ENCODE measurements around the gene SCNN1A. TPM values are rescaled to one million over a fixed set of nuclear protein-coding genes. Genes with fewer than 3 reads are reported as not detected.

The SCNN1A gene
- total and polyA plus RNA-seq, 2 of the 13 experiments (the other 11 are each of a cell fraction or from before 2014, with no cell fraction given): 1.5 to 14.6 TPM

GRCh38 chr12:6364044-6364374, 11.4 kb downstream of the SCNN1A start (continued):
- TF ChIP-seq MNT (IDR thresholded peaks at IDR 0.05): no peak
- TF ChIP-seq PHF21A (CRISPR knock-in tag; IDR thresholded peaks at IDR 0.05): peak; percentile 44; the same call in 1 of the 2 replicates
- no peak for TF ChIP-seq ZNF788 (CRISPR knock-in tag; IDR thresholded peaks at IDR 0.05; ENCODE audit: borderline replicate concordance)
- TF ChIP-seq SRSF4 (IDR thresholded peaks at IDR 0.05; ENCODE audit: low read depth, low read length, poor library complexity, severe bottlenecking): no peak
- TF ChIP-seq SNAPC4 (CRISPR knock-in tag; IDR thresholded peaks at IDR 0.05): peak; percentile 2; the same call in 1 of the 2 replicates
- no peak for TF ChIP-seq NR0B2 (CRISPR knock-in tag; IDR thresholded peaks at IDR 0.05)
- TF ChIP-seq SKIL (CRISPR knock-in tag; IDR thresholded peaks at IDR 0.05; ENCODE audit: borderline replicate concordance): peak; percentile 11; the same call in 1 of the 2 replicates
- TF ChIP-seq NR2F6 (IDR thresholded peaks at IDR 0.05): peak; percentile 4; the same call in 1 of the 2 replicates
- no peak for TF ChIP-seq NR2F6 (CRISPR knock-in tag; IDR thresholded peaks at IDR 0.05)
- peak; percentile 72; the same call in 1 of the 2 replicates for TF ChIP-seq UBTF (CRISPR knock-in tag; IDR thresholded peaks at IDR 0.05)
- 0 out of 2 replicates have a peak, but pooled peaks have one; percentile 10 for TF ChIP-seq FOXP4 (CRISPR knock-in tag; IDR thresholded peaks at IDR 0.05)

Measured in HepG2 (cell line).